GM06990 (cell line): ENCODE data around the gene CRIP3.
A peak's percentile ranks its signal among the peaks of the same experiment; 100 is the strongest.

Experiments
- DNase-seq: peaks from one replicate; pipeline ENCODE4 v3.0.0-alpha.2; 2011; ENCODE audit not compliant: insufficient read length; ENCODE audit errors: extremely low read depth
- H3K27me3 ChIP-seq: replicated peaks from 2 replicates; pipeline ENCODE4 v1.6.0; 2011; ENCODE audit warnings: low read length; ENCODE audit not compliant: control insufficient read depth, insufficient read depth
- H3K36me3 ChIP-seq: 2 replicates; pipeline ENCODE4 v1.5.1; 2011; ENCODE audit warnings: low read length; ENCODE audit not compliant: control insufficient read depth, insufficient read depth
- H3K4me3 ChIP-seq: replicated peaks from 2 replicates; pipeline ENCODE4 v1.5.1; 2011; ENCODE audit warnings: low read depth, mild to moderate bottlenecking, control low read depth, low read length
- TF ChIP-seq, protein P1 (sequence below): IDR thresholded peaks from 2 replicates; pipeline ENCODE4 v1.5.1; 2011; ENCODE audit warnings: low read length, control low read depth, mild to moderate bottlenecking, inconsistent platforms; ENCODE audit not compliant: insufficient read depth, poor library complexity, severe bottlenecking

CRIP3 gene

GRCh38 chr6:43267619-43268354 is 40.8 kb downstream of the CRIP3 start:
- TF ChIP-seq, protein P1, sequence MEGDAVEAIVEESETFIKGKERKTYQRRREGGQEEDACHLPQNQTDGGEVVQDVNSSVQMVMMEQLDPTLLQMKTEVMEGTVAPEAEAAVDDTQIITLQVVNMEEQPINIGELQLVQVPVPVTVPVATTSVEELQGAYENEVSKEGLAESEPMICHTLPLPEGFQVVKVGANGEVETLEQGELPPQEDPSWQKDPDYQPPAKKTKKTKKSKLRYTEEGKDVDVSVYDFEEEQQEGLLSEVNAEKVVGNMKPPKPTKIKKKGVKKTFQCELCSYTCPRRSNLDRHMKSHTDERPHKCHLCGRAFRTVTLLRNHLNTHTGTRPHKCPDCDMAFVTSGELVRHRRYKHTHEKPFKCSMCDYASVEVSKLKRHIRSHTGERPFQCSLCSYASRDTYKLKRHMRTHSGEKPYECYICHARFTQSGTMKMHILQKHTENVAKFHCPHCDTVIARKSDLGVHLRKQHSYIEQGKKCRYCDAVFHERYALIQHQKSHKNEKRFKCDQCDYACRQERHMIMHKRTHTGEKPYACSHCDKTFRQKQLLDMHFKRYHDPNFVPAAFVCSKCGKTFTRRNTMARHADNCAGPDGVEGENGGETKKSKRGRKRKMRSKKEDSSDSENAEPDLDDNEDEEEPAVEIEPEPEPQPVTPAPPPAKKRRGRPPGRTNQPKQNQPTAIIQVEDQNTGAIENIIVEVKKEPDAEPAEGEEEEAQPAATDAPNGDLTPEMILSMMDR, result no peak
- H3K36me3 ChIP-seq, result no peaks in the 10 kb centered on the region
- no peak for DNase-seq
- H3K27me3 ChIP-seq, result no peaks in the 10 kb centered on the region
- no peak overlapping the region for H3K4me3 ChIP-seq

- DNase-seq, result no peak
- Histone ChIP-seq H3K36me3 (no peaks in the 10 kb centered on the region), H3K4me3 (no peak overlapping the region), H3K27me3 (no peaks in the 10 kb centered on the region)
- TF ChIP-seq, protein P1, result no peak
These were observed 43.1 kb downstream of the CRIP3 start for GRCh38 chr6:43265564-43265963.

DNA sequence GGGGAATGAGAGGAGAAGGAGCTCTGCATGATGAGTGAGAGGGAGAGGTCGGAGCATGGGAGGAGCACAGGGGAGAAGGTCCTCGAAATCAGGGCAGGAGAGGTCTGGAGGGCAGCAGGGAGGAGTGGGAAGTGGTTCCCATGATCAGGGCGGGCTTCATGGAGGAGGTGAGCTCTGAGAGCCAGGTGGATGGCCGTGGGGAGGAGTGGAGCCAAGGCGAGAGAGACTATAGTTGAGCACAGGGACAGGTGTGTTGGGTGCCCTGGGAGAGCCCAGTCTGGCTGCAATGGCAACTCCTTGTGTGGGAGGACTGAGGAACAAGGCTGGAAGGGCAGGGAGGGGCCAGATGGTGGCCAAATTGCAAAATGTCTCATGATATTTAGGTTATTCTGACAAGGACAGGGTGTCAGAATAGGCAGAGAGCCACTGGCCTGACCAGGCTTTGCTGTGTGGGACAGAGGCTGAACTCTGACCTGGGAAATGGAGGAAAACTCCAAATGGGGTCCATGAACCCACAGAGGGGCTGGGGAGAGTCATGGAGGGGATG is 44.0 kb downstream of the CRIP3 start:
- TF ChIP-seq, protein P1, result no peak
- H3K4me3 ChIP-seq, result no peak overlapping the region
- H3K27me3 ChIP-seq, result no peaks in the 10 kb centered on the region
- H3K36me3 ChIP-seq, result no peaks in the 10 kb centered on the region
- no peak for DNase-seq

GRCh38 chr6:43263314-43264178 is 45.1 kb downstream of the CRIP3 start:
- no peak overlapping the region for H3K4me3 ChIP-seq
- no peaks in the 10 kb centered on the region for H3K36me3 ChIP-seq
- no peaks in the 10 kb centered on the region for H3K27me3 ChIP-seq
- TF ChIP-seq, protein P1, result peak; percentile 90
- peak; percentile 53 for DNase-seq

DNA sequence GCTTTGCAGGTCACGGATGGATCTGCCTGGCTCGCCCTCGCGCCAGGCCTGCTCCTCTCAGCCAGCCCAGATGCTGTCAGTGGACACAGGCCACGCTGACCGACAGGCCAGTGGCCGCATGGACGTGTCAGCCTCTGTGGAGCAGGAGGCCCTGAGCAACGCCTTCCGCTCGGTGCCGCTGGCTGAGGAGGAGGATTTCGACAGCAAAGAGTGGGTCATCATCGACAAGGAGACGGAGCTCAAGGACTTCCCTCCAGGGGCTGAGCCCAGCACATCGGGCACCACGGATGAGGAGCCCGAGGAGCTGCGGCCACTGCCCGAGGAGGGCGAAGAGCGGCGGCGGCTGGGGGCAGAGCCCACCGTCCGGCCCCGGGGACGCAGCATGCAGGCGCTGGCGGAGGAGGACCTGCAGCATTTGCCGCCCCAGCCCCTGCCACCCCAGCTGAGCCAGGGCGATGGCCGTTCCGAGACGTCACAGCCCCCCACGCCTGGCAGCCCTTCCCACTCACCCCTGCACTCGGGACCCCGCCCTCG is 45.8 kb downstream of the CRIP3 start:
- Histone ChIP-seq H3K4me3 (no peak overlapping the region), H3K27me3 (no peaks in the 10 kb centered on the region), H3K36me3 (no peaks in the 10 kb centered on the region)
- DNase-seq, result no peak
- TF ChIP-seq, protein P1, result no peak
